CD14-positive monocyte (primary cell): ENCODE results near the gene PAPPA2. TPM values are rescaled to one million over a fixed set of nuclear protein-coding genes. Genes with fewer than 3 reads are reported as not detected.

Source experiments
- DNase-seq, 3 donors: peaks; one replicate each; pipeline ENCODE4 v3.0.0-alpha.2; 2011 to 2022
- H2AFZ ChIP-seq: 2 replicates; pipeline ENCODE4 v1.6.0; 2012; ENCODE audit warnings: mild to moderate bottlenecking, low read depth, low read length, inconsistent platforms; ENCODE audit not compliant: insufficient read depth, poor library complexity, severe bottlenecking
- H3K27ac ChIP-seq, 2 donors: 1 replicate in 1 of 2; 2 replicates in 1 of 2; pipeline ENCODE4 v1.5.1; 2012 to 2013; ENCODE audit warnings: low read length in 2 of 2, control low read depth in 1 of 2, inconsistent platforms in 1 of 2, low read depth in 1 of 2, mild to moderate bottlenecking in 1 of 2
- H3K27me3 ChIP-seq, 2 donors: one replicate each; pipeline versions ENCODE4 v1.6.0 to v1.6.1; 2011 to 2013; ENCODE audit warnings: low read length in 2 of 2; ENCODE audit not compliant: control insufficient read depth in 2 of 2, insufficient read depth in 2 of 2
- H3K36me3 ChIP-seq, 2 donors: replicated peaks in 1 of 2; 1 replicate in 1 of 2; 2 replicates in 1 of 2; pipeline versions ENCODE4 v1.5.1 to v1.6.1; 2012 to 2013; ENCODE audit warnings: low read length in 2 of 2, control low read depth in 1 of 2, inconsistent platforms in 1 of 2, mild to moderate bottlenecking in 1 of 2; ENCODE audit not compliant: insufficient read depth in 2 of 2, control insufficient read depth in 1 of 2
- H3K4me1 ChIP-seq, 2 donors: 1 replicate in 1 of 2; 2 replicates in 1 of 2; pipeline versions ENCODE4 v1.5.1 to v1.6.1; 2012 to 2013; ENCODE audit warnings: low read length in 2 of 2, control low read depth in 1 of 2, inconsistent platforms in 1 of 2, mild to moderate bottlenecking in 1 of 2, moderate library complexity in 1 of 2; ENCODE audit not compliant: insufficient read depth in 2 of 2, control insufficient read depth in 1 of 2
- H3K4me2 ChIP-seq: replicated peaks from 2 replicates; pipeline ENCODE3; 2012; ENCODE audit warnings: low read length, moderate library complexity, mild to moderate bottlenecking; ENCODE audit not compliant: poor library complexity, severe bottlenecking; ENCODE audit errors: extremely low read depth
- H3K4me3 ChIP-seq, 3 experiments: fragments of 200-600 bp in 1 of 3; sonication (generic) in 1 of 3; replicated peaks in 1 of 3; 1 replicate in 2 of 3; 2 replicates in 1 of 3; pipeline ENCODE4 v1.5.1; 2011 to 2013; ENCODE audit warnings: low read length in 3 of 3, mild to moderate bottlenecking in 3 of 3, control low read depth in 2 of 3, low read depth in 2 of 3, inconsistent platforms in 1 of 3, moderate library complexity in 1 of 3
- H3K79me2 ChIP-seq: 2 replicates; pipeline ENCODE4 v1.6.0; 2012; ENCODE audit warnings: mild to moderate bottlenecking, control low read depth, inconsistent platforms, low read length, moderate library complexity; ENCODE audit not compliant: insufficient read depth
- H3K9ac ChIP-seq: 2 replicates; pipeline ENCODE4 v1.6.0; 2017; ENCODE audit warnings: low read length, mild to moderate bottlenecking; ENCODE audit not compliant: insufficient read depth, poor library complexity, severe bottlenecking
- H3K9me3 ChIP-seq, 2 donors: replicated peaks in 1 of 2; 1 replicate in 1 of 2; 2 replicates in 1 of 2; pipeline versions ENCODE4 v1.5.1 to v1.6.1; 2012 to 2013; ENCODE audit warnings: low read length in 2 of 2, control low read depth in 1 of 2; ENCODE audit not compliant: control insufficient read depth in 1 of 2, insufficient read depth in 1 of 2
- H4K20me1 ChIP-seq: 2 replicates; pipeline ENCODE4 v1.6.0; 2012; ENCODE audit warnings: mild to moderate bottlenecking, low read length, control low read depth, moderate library complexity; ENCODE audit not compliant: insufficient read depth
- H3K27ac Mint-ChIP-seq, 7 donors: one replicate each; pipeline ENCODE4 v1.8.0; 2020; ENCODE audit warnings: mild to moderate bottlenecking in 7 of 7, mixed read lengths in 7 of 7, moderate library complexity in 6 of 7, inconsistent platforms in 2 of 7
- H3K27me3 Mint-ChIP-seq, 3 donors: one replicate each; pipeline ENCODE4 v1.8.0; 2021 to 2022; ENCODE audit warnings: low read depth in 3 of 3, mild to moderate bottlenecking in 3 of 3, mixed read lengths in 3 of 3, moderate library complexity in 3 of 3, inconsistent platforms in 1 of 3
- H3K36me3 Mint-ChIP-seq, 2 donors: one replicate each; pipeline ENCODE4 v1.8.0; 2020; ENCODE audit warnings: mixed read lengths in 2 of 2, inconsistent platforms in 1 of 2, mild to moderate bottlenecking in 1 of 2
- H3K4me1 Mint-ChIP-seq: one replicate; pipeline ENCODE4 v1.8.0; 2020; ENCODE audit warnings: mild to moderate bottlenecking, mixed read lengths
- H3K4me3 Mint-ChIP-seq, 2 donors: one replicate each; pipeline ENCODE4 v1.8.0; 2020; ENCODE audit warnings: mild to moderate bottlenecking in 2 of 2, mixed read lengths in 2 of 2, moderate library complexity in 1 of 2
- H3K9me3 Mint-ChIP-seq, 7 donors: one replicate each; pipeline ENCODE4 v1.8.0; 2020 to 2022; ENCODE audit warnings: mixed read lengths in 7 of 7, mild to moderate bottlenecking in 6 of 7, moderate library complexity in 6 of 7, inconsistent platforms in 2 of 7
- CTCF ChIP-seq: fragments of 200-600 bp; IDR thresholded peaks from one replicate; pipeline ENCODE4 v1.8.0; 2022; ENCODE audit warnings: antibody characterized with exemption, mild to moderate bottlenecking
- WGBS: methylation state at CpG from one replicate; pipeline ENCODE4 v1.1.5; 2013; ENCODE audit warnings: missing lambda C conversion rate; ENCODE audit not compliant: insufficient coverage; 5-methylcytosine and 5-hydroxymethylcytosine counted together
- intact Hi-C, 2 donors: fragments of 100-400 bp; cut with micrococcal nuclease; formaldehyde crosslinking; loops; one replicate each; pipeline versions ENCODE4 v1.15.0 to v1.15.1; 2023
- polyA plus RNA-seq, 3 donors: library from polyadenylated mRNA; depleted of rRNA in 1 of 3; unstranded in 2 of 3; stranded (reverse) in 1 of 3; fragments of 300-500 nt in 2 of 3; fragments of >200 nt in 1 of 3; fragmentation: Illumina TruSeq in 2 of 3; gene quantifications; 1 replicate in 2 of 3; 2 replicates in 1 of 3; pipeline ENCODE4 v1.2.3, GENCODE V29; 2012 to 2021

PAPPA2 gene
- polyA plus RNA-seq, 3 donors: not detected

GRCh38 chr1:176800978-176801513 is 338.1 kb downstream of the PAPPA2 start:
- Histone ChIP-seq H3K4me3 (no peak overlapping the region), H3K9me3 (no peaks in the 10 kb centered on the region), H3K9ac (no peak overlapping the region), H3K4me2 (no peak overlapping the region), H3K27me3 (no peaks in the 10 kb centered on the region), H3K36me3 (no peaks in the 10 kb centered on the region), H2AFZ (no peak overlapping the region), H4K20me1 (no peaks in the 10 kb centered on the region), H3K79me2 (no peaks in the 10 kb centered on the region), H3K27ac (no peak overlapping the region), H3K4me1 (no peaks in the 10 kb centered on the region)
- no peak for TF ChIP-seq CTCF
- Mint-ChIP-seq H3K4me3 (no peak overlapping the region), H3K27me3 (peaks cover 0 to 3% (median 2%) of the 10 kb centered on the region in 3 donors), H3K27ac (no peak overlapping the region), H3K9me3 (peaks cover 0 to 5% (median 0%) of the 10 kb centered on the region in 7 donors), H3K4me1 (no peaks in the 10 kb centered on the region), H3K36me3 (no peaks in the 10 kb centered on the region)
- WGBS: 90% methylated on average over 4 of the region's 5 CpGs
- DNase-seq: no peak
- intact Hi-C loops: no loop called here

- H3K36me3 ChIP-seq: no peaks in the 10 kb centered on the region
- no peaks in the 10 kb centered on the region for H3K36me3 Mint-ChIP-seq
- H3K4me2 ChIP-seq: no peak overlapping the region
- no peak for DNase-seq
- H3K79me2 ChIP-seq: no peaks in the 10 kb centered on the region
- H3K9me3 ChIP-seq: no peaks in the 10 kb centered on the region
- no peak overlapping the region for H3K9ac ChIP-seq
- 24% methylated on average over 5 of the region's 5 CpGs for WGBS
- no peak for TF ChIP-seq CTCF
- H3K27ac Mint-ChIP-seq: no peak overlapping the region
- no peak overlapping the region for H2AFZ ChIP-seq
- H3K9me3 Mint-ChIP-seq: peaks cover 0 to 5% (median 0%) of the 10 kb centered on the region in 7 donors
- no peak overlapping the region for H3K4me3 ChIP-seq
- intact Hi-C loops: no loop called here
- H3K27ac ChIP-seq: no peak overlapping the region
- no peaks in the 10 kb centered on the region for H3K27me3 ChIP-seq
- no peaks in the 10 kb centered on the region for H3K4me1 ChIP-seq
- peaks cover 0 to 3% (median 2%) of the 10 kb centered on the region in 3 donors for H3K27me3 Mint-ChIP-seq
- H4K20me1 ChIP-seq: no peaks in the 10 kb centered on the region
- no peak overlapping the region for H3K4me3 Mint-ChIP-seq
- no peaks in the 10 kb centered on the region for H3K4me1 Mint-ChIP-seq
These were observed 338.6 kb downstream of the PAPPA2 start for GRCh38 chr1:176801514-176802020.
